Muscle layer of colon (tissue), 2 donors: ENCODE results near the gene LRRC37A3.
"Not testable (repeated sequence)": the region's sequence is repeated elsewhere in the genome, so short reads cannot be mapped to it uniquely, and the experiment has no call there.

Experiments
- H3K27ac ChIP-seq: one replicate; pipeline ENCODE4 v1.7.0; 2013; ENCODE audit warnings: low read depth, mild to moderate bottlenecking, low read length, moderate library complexity
- H3K27me3 ChIP-seq, 2 donors: one replicate each; pipeline ENCODE4 v1.7.0; 2013; ENCODE audit warnings: low read length in 2 of 2, mild to moderate bottlenecking in 2 of 2; ENCODE audit not compliant: insufficient read depth in 2 of 2, control insufficient read depth in 1 of 2
- H3K36me3 ChIP-seq: one replicate; pipeline ENCODE4 v1.7.0; 2013; ENCODE audit warnings: mild to moderate bottlenecking, low read length; ENCODE audit not compliant: insufficient read depth
- H3K4me1 ChIP-seq: one replicate; pipeline ENCODE4 v1.7.0; 2013; ENCODE audit warnings: mild to moderate bottlenecking, low read length; ENCODE audit not compliant: insufficient read depth
- H3K4me3 ChIP-seq, 2 donors: one replicate each; pipeline ENCODE4 v1.7.0; 2013; ENCODE audit warnings: low read length in 2 of 2, low read depth in 1 of 2, mild to moderate bottlenecking in 1 of 2, moderate library complexity in 1 of 2
- H3K9ac ChIP-seq: one replicate; pipeline ENCODE4 v1.7.0; 2013; ENCODE audit warnings: low read length
- H3K9me3 ChIP-seq: one replicate; pipeline ENCODE4 v1.7.0; 2013; ENCODE audit warnings: mild to moderate bottlenecking, low read length
- donor health status: abdominal sarcoma.
- donor health status: Adenocarcinoma of cecum.

Gene LRRC37A3

DNA sequence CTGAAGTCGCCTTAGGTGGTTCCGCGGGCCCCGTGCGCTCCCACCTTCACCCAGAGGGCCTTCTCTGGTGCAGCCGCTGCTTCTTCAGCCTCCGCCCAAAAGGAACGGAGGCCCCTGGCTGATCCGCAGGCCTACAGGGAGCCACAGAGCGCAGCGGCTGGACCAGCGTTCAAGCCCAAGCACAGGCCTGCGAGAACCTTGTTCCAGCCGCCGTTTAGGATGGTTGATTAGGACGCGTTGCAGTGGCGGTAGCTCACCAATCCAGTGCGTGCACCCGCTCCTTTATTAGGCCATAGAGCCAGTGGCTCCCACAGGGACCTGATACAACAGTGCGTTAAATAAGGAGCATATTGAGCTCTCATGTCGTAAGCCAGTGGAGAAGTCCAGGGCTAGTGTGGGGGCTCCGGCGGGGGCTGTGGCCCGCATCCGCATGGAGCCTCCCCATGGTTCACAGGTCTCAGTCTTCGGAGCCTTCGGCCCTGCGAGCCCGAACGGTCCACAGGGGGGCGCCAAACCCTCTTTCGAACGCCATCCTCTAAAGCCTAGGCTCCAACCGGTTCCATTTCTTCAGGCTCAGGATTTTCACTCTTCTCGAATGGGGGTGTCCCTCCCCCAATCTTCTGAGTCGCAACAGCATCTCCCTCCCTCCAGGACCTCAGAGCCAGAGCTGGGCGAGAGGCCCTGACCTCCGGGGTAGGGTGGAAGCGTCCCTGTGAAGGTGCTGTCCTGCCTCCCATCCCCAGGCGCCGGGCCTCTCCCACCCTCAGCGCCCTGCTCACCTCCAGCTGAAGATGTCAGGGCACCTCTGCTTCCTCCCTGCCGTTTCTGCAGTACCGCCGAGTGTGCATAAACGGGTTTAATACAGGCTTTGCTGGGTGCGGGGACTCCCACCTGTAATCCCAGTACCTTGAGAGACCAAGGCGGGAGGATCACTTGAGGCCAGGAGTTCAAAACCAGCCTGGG is 71.5 kb downstream of the LRRC37A3 start:
- not testable (repeated sequence) for H3K27me3 ChIP-seq, H3K4me1 ChIP-seq, H3K36me3 ChIP-seq, H3K4me3 ChIP-seq, H3K27ac ChIP-seq, H3K9me3 ChIP-seq, H3K9ac ChIP-seq

DNA sequence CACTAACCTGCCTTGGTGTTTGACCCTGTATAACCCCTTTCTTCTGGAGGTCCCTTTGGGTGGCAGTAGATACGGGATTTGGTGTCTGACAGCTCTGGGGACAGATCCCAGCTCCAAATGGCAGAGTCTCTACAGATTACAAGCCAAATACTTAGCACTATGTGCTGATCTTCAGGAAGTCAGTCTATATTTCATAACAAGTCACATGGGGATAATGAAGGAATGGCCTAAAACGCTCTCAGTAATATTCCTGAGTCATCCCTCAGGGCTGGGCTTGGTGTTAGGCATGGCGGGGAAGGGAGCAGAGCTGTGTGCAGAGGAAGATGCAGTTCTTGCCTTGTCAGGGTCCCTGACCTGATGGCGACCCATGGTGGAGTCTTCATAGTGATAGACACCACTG is 72.4 kb downstream of the LRRC37A3 start:
- not testable (repeated sequence) for H3K27ac ChIP-seq, H3K4me3 ChIP-seq, H3K9me3 ChIP-seq, H3K4me1 ChIP-seq, H3K27me3 ChIP-seq, H3K9ac ChIP-seq, H3K36me3 ChIP-seq

DNA sequence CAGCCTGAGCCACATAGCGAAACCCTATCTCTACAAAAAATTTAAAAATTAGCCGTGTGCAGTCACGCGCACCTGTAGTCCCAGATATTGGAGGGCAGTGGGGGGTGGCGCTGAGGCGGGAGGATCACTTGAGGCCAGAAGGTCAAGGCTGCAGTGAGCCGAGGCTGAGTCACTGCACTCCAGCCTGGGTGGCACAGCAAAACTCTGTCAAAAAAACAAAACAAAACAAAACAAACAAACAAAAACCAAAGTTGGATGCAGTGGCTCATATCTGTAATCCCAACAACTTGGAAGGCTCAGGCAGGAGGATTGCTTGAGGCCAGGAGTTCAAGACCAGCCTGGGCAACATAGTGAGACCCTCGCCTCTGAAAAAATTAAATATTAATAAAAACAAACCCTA is 75.4 kb downstream of the LRRC37A3 start:
- H3K27ac ChIP-seq, H3K27me3 ChIP-seq, H3K9ac ChIP-seq, H3K36me3 ChIP-seq, H3K9me3 ChIP-seq, H3K4me1 ChIP-seq, H3K4me3 ChIP-seq: not testable (repeated sequence)

DNA sequence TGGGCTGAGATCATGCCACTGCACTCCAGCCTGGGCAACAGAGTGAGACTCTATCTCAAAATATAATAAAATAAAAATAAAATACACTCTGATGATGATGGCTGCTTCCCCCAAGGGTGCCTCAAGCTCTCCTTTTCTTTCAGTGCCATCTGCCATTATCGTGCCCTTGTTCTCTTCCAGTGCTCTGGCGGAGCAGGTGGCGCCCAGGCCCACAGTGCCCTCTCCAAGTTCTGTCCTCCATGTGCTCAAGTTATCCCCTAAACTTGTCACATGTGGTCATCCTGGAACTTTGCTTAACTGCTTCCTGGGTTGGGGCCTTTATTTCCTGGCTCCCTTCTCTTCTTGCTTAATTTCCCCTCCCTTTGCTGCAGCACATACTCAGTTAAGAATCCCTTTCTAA is 76.4 kb downstream of the LRRC37A3 start:
- H3K27ac ChIP-seq, H3K9ac ChIP-seq, H3K4me3 ChIP-seq, H3K36me3 ChIP-seq, H3K4me1 ChIP-seq, H3K27me3 ChIP-seq, H3K9me3 ChIP-seq: not testable (repeated sequence)

DNA sequence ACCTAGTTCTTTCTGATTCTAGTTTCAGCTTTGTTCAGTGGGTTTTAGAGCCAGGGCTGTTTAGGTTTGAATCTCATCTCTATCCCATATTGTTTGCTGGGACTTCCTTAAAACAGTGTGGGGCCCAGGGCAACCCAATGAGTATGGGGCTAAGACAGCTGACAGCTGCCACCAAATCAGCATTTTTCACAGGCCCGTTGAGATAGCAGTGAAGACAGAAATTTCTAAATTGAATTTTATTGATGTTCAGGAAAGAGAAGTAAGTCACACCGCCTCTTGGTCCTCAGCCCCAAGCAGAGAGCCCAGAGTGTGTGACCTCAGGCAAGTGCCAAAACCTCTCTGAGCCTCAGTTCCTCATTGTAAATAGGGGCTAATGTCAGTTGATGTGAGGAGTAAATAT is 78.3 kb downstream of the LRRC37A3 start:
- not testable (repeated sequence) for H3K36me3 ChIP-seq, H3K9ac ChIP-seq, H3K9me3 ChIP-seq, H3K4me3 ChIP-seq, H3K27me3 ChIP-seq, H3K4me1 ChIP-seq, H3K27ac ChIP-seq

DNA sequence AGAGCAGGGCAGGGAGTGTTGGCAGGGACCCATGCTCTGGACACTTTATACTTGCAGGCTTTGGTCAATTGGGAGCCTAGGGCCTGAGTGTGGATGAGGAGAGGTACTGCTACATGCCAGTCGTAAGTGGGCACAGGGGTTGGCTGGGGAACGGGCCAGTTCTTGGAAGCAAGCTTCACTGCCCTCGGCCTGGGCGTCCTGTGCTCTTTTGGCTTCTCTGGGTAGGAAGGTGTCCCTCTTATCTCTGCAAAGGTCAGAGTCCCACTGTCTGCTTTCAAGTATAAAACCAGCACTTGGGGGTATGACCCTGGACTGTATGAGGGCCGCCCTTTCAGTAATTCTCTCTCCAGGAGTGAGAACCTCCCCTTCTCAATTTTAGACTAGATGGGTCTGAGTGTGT is 80.8 kb downstream of the LRRC37A3 start:
- H3K9me3 ChIP-seq, H3K4me3 ChIP-seq, H3K27ac ChIP-seq: not testable (repeated sequence)

DNA sequence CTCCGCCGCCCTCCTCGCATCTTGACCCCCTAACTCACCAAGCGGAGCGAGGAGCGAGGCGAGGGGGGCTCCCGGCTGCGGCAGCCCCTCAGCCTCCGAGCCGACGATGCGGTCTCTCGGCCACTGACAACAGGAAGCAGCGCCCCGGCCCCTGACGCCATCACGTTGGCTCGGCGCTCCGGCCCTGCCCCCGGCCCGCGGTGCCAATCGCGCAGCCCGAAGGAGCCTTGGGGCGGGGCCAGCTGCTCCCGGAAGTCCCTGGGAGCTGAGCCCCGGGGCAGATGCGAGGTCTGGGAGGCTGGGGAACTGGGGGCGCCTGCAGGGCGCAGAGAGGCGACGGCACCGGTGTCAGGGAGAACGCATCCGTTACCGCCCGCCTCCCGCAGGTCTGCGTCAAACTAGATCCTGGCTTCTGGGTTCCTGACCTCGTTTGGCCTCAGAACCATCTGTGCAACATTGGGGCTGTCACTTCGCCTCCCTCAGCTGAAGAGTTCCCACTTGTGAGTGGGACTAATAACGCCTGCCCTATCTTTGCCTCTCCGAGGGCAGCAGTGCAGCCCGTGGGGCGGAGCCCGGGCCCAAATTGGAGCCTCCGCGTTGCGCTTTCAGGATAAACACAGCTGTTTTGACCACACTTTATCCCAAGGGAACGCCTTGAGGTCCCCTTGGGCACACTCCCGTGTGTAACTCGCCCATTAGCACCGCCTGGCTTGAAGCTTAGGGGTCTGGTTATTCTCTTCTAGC is 82.1 kb downstream of the LRRC37A3 start:
- H3K4me1 ChIP-seq, H3K9me3 ChIP-seq, H3K27me3 ChIP-seq, H3K36me3 ChIP-seq: not testable (repeated sequence)
- Histone ChIP-seq H3K27ac (peak overlapping the region; percentile 52), H3K9ac (peak overlapping the region; percentile 39), H3K4me3 (peak overlapping the region; percentile 54 to 66)

More for the DNA sequence above, 80.8 kb downstream of the LRRC37A3 start:
- H3K36me3 ChIP-seq, H3K9ac ChIP-seq, H3K27me3 ChIP-seq, H3K4me1 ChIP-seq: not testable (repeated sequence)

DNA sequence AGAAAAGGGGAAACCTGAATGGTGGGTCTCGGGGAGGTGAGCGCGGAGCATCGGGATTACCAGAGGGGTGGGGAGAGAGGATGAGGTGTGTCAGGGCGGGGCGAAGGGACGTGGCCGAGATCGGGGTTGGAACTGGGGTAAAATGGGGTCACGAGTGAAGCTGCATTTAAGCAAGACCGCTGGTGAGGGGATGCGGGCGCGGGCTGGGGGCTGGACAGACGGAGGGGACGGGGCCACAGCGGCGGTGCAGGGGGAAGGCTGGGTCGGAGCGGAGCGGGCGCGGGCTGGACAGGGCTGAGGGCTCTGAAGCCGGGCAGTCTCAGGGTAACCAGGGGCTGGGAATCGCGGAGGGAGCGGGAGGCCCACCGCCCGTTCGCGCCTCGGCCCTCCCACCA is 82.7 kb downstream of the LRRC37A3 start:
- Histone ChIP-seq H3K9ac (peak overlapping the region; percentile 39), H3K27ac (peak overlapping the region; percentile 52), H3K4me3 (peak overlapping the region; percentile 50 to 66)
- not testable (repeated sequence) for H3K36me3 ChIP-seq, H3K9me3 ChIP-seq, H3K27me3 ChIP-seq, H3K4me1 ChIP-seq

DNA sequence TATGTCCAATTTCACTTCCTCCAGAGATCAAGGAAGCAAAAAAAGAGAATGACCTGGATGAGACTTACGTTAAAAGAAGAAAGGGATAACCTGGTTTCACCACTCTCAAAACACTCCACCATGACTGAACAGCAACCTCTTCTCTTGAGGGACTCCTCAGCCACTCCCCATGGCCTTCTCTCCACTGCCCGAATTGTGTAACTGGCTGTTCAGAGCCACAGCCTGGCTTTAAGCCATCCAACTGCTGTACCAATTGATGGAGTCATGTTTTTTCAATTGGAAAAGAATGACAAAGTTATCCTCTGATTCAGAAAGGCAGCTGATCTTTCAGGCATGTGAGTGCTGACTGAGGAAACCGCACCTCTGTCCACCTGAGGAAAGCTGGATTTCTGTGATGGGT is 85.2 kb downstream of the LRRC37A3 start:
- H3K4me1 ChIP-seq, H3K4me3 ChIP-seq, H3K36me3 ChIP-seq, H3K27me3 ChIP-seq, H3K9me3 ChIP-seq, H3K9ac ChIP-seq, H3K27ac ChIP-seq: not testable (repeated sequence)

DNA sequence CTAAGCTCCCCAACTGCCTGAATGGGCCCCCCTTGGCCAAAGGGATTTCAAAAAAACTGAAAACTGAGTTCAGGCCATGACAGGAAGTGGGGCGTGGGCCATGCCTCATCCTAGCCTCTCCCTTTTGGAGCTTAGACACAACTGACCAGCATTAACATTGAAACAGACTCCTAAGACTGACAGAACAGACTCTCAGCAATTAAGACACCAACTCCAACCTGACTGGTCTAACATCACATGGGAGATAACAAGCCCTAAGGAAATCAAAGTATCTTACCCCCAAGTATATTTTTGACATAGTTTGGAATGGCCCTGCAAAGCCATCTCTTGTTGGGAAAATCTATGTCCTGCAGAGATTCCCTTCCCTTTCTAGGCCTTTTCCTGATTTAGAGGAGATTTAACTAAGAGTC is 88.6 kb downstream of the LRRC37A3 start:
- not testable (repeated sequence) for H3K9me3 ChIP-seq, H3K27ac ChIP-seq, H3K27me3 ChIP-seq, H3K36me3 ChIP-seq, H3K9ac ChIP-seq, H3K4me3 ChIP-seq, H3K4me1 ChIP-seq

DNA sequence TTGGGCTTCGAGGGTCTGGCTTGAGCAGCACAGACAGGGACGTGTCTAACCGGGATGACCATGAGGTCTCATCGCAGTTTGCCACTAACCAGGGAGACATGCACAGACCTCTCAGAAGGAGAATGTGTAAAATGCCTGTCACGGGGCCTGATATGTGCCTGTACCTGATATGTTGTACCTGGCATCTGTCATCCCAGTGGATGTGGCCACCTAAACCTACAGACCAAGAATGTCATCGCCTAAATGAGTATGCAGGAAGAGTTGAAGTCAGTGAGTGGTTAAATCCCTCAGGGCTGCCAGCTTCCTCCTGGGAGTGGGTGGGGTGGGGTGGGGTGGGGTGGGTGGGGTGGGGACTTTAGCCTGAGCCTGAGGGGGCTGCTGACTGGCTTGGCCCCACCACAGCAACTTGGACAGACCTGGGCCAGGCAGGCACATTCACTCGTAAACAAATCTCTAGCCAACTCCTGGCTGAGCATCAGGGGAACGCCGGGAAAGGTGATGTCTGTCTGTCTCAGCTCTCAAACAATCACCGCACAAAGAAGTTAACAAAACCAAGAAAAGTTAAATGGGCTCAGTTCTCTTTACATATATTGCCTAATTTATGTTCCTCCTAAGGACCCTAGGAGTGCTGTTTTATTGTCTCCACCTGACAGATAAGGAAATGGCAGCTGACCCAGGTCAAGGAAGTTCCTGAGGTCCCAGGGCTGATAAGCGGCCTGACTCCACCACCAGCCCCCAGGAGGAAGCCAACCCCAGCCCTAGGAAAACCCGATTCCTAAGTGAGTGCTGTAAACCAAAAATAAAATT is 89.3 kb downstream of the LRRC37A3 start:
- H3K27me3 ChIP-seq, result not testable (repeated sequence)

More for the DNA sequence above, 89.3 kb downstream of the LRRC37A3 start:
- H3K4me3 ChIP-seq, H3K9ac ChIP-seq, H3K36me3 ChIP-seq, H3K27ac ChIP-seq, H3K9me3 ChIP-seq, H3K4me1 ChIP-seq: not testable (repeated sequence)
